HCEC 1CT (cell line): ENCODE results near the gene SQSTM1.
A peak's percentile ranks its signal among the peaks of the same experiment; 100 is the strongest.

Source experiments
- DNase-seq: peaks from one replicate; pipeline ENCODE4 v3.0.0-alpha.2; 2017

SQSTM1 gene

DNA sequence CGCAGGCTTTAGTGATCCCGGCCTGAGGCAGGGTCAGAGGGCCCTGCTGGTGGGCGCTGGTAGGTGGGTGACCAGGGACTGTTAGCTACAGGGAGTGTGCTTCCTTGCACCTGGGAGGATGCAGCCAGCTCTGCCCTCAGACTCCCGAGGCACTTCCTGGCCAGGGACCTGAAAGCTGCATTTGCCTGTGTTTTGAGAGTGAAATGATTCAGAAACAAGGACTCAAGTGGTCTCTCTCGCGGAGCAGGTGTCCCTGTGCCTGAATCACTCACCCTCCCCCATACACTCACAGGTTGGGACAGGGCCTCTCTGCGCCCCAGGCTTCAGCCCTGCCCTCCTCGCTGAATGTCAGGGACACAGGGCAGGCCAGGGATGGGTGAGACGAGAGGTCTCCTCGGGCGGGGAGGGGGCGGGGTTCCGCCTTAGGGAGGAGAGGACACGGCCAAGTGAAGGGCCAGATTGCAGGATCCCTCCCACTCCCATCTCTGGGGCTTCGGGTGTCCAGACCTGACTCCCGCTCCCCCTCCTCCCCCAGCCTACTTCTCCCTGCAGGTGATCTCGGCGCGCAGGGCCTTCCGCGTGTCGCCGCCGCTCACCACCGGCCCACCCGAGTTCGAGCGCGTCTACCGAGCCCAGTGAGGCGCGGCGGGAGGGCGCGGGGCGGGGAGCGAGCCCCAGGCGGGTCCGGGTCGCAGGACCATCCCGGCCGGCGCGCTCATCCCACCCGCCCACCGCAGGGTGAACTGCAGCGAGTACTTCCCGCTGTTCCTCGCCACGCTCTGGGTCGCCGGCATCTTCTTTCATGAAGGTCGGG is 25.4 kb upstream of the SQSTM1 start:
- DNase-seq: no peak

DNA sequence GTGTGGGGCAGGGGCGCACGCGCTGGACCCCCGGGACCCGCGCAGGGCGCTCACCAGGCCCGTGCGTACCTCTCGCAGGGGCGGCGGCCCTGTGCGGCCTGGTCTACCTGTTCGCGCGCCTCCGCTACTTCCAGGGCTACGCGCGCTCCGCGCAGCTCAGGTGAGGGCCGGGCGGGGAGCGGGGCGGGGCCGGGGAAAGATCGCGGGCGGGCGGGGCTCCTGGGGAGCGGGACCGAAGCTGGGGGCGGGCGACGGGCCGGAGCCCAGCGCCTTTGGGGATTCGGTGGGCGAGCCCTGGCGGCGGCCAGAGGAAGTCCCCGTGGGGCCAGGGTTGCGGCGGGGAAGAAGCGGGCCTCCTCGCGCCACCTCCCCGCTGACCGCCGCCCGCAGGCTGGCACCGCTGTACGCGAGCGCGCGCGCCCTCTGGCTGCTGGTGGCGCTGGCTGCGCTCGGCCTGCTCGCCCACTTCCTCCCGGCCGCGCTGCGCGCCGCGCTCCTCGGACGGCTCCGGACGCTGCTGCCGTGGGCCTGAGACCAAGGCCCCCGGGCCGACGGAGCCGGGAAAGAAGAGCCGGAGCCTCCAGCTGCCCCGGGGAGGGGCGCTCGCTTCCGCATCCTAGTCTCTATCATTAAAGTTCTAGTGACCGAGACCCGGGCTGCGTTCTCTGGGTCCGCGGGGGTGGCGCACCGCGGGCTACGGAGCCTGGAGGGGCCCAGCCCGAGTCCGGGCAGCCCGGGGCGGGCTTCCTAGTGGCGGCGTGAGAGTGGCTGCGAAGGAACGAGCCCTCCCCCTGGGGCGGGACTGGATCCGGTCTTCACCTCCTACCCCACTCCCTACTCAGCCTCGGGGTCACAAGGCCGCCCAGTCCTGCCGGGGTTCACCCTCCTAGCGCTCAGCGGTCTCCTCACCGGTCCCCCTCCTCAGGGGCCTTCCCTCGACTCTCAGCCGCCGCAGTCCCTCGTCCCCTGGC is 24.6 kb upstream of the SQSTM1 start:
- DNase-seq: peak; percentile 82

DNA sequence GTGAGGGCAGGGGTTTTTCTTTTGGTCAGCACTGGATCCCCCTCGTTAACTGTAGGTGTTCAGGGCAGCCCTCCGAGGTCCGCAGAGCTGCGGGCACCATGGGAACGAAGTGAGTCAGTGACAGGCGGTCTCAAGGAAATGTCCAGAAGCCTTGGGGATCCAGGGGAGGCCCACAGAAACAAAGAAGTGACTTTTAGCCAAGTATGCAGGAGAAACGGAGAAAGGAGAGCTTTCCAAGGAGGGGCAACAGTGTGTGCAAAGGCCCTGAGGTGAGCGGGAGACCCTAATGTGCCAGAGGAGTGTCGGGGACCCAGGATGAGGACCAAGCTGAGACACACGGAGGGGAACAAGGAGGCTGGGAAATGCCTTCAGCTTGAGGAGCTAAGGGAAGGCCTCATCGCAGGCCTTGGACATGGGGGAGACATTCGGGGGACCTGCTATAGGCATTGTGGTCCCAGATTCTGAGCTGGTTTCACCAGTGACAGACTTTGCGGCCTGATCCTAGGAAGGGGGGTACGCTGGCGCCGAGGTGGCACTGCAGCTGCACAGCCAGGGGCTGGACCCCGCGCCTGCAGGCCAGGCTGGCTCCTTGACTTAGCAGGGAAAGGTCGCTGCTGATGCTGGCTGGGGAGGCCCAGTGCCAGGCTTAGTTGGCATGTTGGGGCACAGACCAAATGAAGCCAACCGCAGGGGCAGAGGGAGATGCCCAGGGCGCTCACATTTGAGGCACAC is 23.7 kb upstream of the SQSTM1 start:
- no peak for DNase-seq

DNA sequence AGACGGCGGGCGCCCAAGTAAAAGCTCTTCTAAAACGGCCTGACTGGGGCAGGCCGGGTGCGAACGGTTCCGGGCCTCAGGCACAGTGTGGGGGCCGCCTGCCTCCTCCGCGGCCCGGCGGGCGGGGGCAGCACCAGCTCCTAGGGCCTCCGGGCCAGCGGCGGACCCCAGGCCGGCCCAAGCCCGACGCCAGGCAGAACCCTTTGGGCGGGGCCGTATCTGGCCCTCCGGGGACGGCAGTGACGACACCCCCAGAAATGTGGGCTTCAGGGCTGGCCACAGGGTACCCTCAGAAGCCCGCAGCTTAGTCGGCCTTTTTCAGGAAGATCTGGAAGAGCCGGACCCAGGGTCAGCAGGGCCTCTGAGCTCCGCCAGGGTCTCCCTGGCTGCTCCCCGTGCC is 23.0 kb upstream of the SQSTM1 start:
- no peak for DNase-seq

DNA sequence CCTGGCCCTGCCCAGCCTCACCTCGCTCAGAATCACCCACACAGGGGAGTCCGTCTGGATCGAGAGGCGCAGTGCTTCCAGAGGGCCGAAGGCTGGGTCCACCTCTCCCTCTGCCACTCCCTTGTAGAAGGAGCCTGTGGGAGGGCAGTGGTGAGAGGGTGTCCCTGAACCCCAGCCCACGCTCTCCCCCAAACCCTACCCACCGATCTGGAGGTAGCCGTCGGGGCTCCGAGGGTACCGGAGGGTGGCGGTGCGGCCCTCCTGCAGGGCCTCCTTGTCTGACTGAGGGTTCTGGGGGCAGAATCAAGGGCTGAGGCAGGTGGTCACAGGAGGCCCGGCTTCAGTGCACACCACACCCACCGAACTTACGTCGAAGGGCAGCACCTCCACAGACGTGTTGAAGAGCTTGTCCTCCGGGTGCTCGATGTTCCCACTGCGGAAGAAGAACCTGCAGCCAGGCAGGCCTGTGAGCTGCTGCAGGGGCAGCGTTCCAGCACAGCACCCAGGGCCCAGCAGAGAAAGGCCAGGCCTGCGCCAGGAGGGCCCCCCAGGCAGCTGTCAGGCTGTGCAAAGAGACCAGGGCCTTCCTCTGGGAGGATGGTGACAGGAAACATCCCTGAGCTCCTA is 22.4 kb upstream of the SQSTM1 start:
- DNase-seq: no peak

DNA sequence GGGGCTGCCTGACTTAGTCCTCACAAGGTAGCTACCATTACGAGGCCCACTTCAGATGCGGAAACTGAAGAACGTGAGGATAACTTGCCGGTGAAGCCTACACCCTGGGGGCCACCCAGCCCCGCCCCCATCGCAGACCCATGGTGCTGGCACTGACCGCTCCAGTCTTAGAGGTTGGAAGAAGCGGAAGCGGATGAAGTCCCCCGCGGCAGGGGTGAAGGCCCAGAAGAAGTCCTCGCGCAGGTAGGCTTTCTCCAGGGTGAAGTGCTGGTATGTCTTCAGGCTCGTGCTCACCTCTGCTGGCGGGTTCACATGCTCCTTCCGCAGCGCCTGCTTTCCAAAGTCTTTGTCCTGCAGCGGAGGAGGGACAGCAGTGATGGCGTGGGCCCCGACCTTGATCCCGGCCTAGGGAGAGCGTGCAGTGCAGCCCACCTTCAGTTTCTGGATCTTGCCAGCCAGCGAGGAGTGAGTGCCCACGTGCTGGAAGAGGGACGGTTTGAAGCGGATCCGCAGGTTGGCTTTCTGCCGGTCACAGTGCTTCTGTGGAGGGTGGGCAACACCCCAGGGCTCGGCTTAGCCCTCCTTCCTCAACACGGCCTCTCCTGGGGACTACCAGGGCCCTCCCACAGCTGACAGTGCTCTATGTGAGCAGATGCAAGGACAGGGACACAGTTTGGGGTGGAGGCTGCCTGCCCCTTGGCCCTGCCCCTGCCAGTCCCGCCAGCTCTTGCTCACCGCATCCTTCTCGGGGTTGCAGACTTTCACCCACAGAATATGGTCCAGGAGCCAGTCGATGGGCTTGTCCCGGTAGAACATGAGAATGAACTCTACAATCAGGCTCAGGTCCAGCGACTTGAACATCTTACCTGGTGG is 21.7 kb upstream of the SQSTM1 start:
- no peak for DNase-seq

DNA sequence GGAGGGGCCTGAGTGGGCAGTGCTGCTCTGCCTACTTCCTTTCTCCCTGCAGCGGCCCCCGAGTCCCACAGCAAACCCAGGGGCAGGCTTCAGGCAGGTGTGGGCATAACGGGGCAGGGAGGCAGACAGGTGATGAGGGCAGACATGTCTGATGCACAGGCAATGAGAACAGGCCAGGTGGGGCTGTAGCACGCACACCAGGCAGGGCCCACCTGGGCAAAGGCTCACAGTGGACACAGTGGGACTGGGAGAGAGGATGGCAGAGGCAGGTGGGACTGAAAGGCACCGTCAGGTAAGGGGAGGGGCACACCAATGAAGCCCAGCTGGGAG is 21.1 kb upstream of the SQSTM1 start:
- DNase-seq: no peak

DNA sequence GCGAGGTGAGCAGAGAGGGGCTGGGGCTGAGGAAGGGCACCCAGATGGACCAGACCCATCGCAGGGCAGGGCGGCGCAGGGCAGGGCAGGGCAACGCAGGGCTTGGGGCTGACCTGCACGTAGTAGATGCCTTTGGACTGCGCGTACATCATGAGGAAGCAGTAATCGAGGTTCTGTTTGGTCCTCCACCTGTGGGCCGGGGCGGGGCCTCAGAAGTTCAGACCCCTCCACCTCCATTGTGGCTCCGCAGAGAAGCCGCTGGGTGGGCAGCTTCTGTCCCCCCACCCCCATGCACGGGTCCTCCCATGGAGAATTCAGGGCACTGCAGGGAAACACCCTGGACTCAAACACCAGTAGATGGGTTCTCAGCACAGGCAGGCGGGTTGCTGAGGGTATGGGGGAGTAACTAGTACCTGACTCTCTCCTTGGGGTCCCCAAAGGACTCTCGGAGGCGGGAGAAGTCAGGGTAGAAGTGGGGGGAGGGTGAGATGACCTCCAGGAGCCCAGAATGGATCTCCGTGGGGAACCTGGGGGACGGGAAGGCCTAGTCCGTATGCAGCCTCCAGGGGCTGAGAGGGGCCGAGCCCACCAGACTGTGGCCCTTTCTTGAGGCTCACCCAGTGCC is 20.5 kb upstream of the SQSTM1 start:
- DNase-seq: no peak

DNA sequence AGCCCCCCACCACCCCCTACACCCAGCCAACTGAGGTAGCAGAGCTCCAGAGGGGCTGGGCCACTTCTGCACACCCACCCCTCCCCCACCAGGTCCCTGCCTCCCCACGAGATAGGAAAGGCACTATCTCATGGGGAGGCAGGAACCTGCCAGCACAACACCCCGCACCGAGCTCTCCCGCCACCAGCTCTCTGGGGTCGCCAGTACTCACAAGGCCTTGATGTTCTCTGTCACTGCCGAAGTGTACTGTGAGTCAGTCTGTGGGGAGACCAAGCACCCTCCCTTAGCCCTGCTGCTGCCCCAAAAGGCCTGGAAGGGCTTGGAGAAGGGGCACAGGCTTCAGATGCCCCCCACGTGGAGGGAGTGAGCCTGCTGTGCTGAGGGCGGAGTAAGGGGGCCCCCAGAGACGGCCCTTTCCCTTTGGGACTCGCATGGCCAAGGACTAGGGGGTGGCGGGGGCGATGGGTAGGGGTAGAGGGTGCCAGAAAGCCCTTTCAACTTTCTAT is 20.0 kb upstream of the SQSTM1 start:
- DNase-seq: no peak

DNA sequence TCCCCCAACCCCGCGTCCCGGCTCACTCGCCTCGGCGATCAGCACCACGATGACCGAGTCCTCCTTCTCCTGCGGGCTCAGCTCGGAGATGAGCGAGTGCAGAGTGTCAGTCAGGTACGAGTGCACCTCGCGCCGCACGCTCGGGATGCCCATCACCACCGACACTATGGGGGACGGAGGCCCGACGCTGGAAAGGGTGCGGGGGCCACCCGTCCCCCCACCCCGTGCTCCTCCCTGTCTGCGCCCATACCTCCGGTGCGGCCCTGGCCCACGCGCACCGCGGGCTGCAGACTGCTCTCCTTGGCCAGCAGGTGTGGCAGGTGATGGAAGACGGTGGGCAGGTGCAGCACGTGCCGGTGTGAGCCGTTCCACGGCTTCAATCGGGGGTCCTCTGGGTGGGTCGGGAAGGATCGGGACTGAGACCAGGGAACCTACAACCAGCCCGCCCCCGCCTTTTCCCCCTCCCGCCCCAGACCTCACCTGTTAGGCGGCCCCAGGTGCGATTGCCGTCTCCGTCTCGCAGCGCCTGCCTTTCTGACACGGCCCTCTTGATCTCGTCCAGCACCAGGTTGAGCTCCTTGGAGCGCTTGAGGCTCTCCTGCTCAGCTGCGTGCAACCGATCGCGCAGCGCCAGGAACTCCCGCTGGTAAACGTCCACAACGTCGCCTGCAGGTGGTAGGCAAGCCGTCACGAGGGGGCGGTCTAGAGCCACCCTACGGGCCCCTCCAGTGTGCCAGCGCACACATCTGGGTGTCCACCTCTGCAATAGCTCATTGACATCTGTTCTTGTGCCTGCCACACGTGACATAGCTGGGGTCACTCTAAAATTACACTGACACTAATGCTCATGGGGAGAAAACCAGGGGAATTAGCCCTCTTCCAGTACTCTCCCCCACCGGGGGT is 19.1 kb upstream of the SQSTM1 start:
- no peak for DNase-seq

DNA sequence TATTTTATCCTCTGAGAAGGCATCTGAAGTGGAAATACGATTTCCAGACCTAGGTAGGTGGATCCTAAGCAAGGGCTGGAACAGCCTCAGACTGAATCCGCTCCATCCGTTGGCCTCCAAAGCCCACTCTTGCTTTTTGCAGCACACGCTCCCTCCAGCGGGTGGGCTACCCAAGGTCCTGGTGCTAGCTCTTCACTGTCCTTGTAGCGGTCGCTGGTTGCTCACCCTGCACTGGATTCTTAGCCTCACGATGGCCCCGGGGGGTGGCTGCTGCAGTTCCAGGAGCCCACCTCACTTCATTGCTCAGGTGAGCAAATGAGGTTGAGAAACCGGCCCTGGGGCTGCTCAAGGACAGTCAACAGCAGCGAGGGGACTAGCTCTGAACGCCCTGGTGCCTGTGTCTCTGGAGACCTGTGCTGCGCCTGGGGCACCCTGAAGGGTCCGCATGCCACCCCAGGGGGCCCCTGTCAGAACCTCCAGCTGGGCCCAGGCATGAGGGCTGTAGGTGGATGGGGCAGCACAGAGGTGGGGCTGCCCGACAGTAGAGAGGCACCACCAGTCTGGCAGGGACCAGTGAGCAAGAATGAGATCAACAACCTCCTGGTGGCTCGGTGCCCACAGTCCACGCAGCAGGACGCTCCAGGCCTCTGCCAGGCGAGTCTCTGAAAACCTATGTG is 18.4 kb upstream of the SQSTM1 start:
- no peak for DNase-seq

DNA sequence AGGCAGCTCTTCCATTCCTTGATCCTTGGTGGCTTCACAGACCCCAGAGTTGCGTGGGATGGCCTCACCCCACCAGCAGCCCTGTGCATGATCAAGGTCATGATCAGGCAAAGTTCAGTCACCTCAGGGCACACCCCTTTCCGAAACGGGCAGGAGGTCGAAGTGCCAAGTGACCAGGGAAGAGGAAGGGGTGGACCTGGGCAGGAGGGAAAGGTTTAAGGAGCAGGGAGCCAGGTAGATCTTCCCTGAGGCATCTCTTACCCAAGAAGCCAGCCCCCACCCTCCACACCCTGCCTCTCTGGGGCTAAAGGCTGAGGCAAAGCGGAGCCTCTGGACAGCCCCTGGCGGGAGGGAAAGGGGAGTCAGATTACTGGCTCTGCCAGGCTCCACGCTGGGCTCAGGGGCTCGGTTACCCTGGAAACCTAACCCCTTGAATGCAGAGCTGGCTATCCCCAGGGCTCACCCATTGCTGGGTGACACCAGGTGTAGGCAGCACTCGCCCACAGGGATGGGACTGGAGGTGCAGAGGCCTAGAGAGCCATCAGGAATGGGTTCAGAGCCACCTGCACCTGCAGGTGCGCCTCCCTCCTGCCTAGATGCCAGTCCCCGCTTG is 17.6 kb upstream of the SQSTM1 start:
- DNase-seq: no peak

DNA sequence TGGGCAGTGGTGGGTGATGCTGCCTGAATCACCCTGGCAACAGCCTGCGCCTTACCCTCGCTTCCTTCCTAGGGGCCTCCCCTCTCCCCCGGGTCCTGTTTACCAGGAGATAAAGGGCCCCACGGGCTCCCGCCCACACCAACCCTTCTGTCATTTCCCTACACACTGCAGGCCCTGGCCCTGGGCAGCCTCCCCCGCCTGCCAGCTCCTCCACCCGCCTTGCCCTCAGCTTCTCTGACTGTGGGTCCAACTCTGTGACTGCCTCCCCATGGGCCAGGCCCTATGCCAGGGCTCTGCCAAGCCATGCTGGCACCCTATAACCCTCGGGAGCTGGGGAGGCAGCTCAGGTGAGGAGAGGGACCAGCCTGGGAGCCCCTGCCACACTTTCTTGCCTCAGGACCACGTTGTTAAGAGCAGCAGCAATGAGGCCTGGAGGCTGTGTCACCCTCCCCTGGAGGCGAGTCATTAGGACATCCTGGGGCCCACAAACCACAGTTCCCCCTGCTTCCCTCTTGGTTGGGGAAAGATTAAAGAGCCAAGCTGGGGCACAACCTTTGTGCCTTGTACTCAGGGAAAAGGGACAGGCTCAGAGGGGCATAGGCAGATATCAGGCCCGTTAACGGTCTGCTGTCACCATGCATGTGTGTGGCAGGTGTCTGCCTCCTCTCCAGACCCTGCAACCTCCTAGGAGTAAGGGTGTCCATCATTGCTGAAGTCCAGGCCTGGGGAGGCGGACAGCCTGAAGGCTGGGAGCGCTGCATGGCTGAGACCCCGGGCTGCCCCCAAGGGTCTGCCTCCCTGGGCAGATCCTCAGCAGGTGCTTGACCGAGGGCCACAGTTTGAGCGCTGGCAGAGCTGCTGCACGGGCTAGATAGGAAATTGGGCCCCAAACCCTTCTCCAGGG is 16.8 kb upstream of the SQSTM1 start:
- no peak for DNase-seq

DNA sequence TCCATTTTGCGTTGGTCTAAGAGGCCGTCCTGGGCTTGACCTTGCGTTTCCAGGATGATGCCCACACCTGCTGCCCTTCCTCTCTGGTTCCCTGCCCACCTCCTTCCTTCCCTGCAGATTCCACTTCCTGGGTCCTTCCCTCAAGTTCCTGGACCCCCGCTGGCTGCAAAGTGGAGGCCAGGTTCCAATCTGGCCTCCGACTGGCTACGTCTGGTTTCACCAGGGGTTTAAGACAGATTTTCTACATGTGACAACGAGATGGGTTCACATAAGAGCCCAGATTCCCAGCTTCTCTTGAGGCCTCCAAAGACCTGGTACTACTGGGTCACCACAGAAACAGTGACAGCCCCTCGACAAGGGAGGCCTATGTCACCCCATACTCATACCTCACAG is 16.2 kb upstream of the SQSTM1 start:
- DNase-seq: no peak

DNA sequence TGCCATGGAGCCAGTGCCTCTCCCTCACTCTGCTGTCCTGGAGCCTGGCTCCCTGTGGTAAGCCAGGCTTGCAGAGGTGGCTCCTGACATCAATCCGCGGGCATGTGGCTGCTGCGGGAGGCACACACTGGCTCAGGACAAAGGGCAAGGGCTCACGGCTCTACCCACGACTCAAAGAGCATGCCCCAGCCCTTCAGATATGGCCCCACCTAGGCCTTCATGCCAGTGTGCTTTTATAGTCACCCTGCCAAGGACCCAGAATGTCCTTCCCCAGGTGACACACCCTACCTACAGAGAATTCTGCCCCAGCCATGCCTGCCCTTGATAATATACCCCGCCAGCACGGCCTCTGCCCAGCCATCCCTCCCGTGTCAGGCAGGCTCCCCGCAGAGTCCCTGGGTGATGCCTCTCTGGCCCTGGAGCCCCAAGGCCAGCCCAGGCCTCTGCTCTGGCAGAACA is 15.6 kb upstream of the SQSTM1 start:
- DNase-seq: no peak

DNA sequence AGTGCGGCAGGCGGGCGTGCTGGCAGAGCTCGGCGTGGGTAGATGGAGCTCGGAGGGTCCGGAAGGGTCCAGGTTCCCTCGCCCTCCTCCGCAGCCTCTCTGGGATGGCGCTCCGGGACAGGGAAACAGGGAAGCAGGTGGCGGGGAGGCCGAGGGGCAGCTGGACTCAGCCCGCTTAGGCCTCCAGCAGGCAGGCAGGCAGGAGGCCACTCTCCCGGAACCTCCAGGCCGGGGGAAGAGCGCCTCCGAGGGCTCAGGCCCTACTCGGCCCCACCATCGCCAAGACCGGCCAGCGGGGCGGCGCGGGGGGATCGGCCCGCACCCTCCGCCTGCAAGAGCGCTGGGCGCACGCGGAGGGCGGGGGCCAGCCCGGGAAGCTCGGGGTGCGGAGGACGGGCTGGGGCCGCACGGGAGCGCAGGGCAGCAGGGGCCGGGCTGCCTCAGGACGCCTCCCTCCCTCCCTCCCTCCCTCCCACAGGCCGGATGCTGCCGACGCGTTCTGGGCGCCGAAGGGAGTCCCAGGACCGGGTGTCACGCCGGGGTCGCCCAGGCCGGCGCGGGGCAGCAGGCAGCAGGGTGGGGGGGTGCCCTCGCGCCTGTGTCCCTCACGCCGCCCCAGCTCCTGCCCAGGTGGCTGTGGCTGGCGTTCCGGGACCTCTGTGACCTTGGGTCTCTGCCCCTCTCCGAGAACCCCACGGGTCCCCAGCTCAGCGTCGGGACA is 15.0 kb upstream of the SQSTM1 start:
- DNase-seq: peak; percentile 52
